Lower lobe of right lung (tissue), 2 donors: ENCODE results near the gene DPP7. TPM values are rescaled to one million over a fixed set of nuclear protein-coding genes. Genes with fewer than 3 reads are reported as not detected.
"Not testable (repeated sequence)": the region's sequence is repeated elsewhere in the genome, so short reads cannot be mapped to it uniquely, and the experiment has no call there.

Experiments
- ATAC-seq, 2 donors: fragments of 200-7000 bp; cut with Tn5 transposase; one replicate each; pipeline ENCODE4 v1.9.1; 2020 to 2022; ENCODE audit warnings: mild to moderate bottlenecking in 2 of 2, moderate library complexity in 2 of 2
- DNase-seq: peaks from one replicate; pipeline ENCODE4 v3.0.0-alpha.2; 2020
- H3K27ac ChIP-seq: fragments of 200-600 bp; one replicate; pipeline ENCODE4 v1.8.0; 2022
- H3K27me3 ChIP-seq: fragments of 200-600 bp; one replicate; pipeline ENCODE4 v1.8.0; 2022; ENCODE audit warnings: low read depth
- H3K36me3 ChIP-seq: fragments of 200-600 bp; one replicate; pipeline ENCODE4 v1.8.0; 2022; ENCODE audit warnings: mild to moderate bottlenecking
- H3K4me1 ChIP-seq: fragments of 200-600 bp; one replicate; pipeline ENCODE4 v1.8.0; 2022
- H3K4me3 ChIP-seq: fragments of 200-600 bp; one replicate; pipeline ENCODE4 v1.8.0; 2022; ENCODE audit warnings: mild to moderate bottlenecking
- H3K9me3 ChIP-seq: fragments of 200-600 bp; one replicate; pipeline ENCODE4 v1.8.0; 2022
- intact Hi-C: fragments of 100-400 bp; cut with DNase I; formaldehyde crosslinking; loops from one replicate; pipeline ENCODE4 v1.11.0; 2022
- total RNA-seq: library from RNA; stranded (reverse); fragmentation: NEBNext Ultra II Directional; extraction: Animal tissue kit (Norgen Biotek cat#: 25700); gene quantifications from one replicate; pipeline ENCODE4 v1.2.1, GENCODE V29; 2021
- TF ChIP-seq, protein P1 (sequence below): fragments of 200-600 bp; IDR thresholded peaks from one replicate; pipeline ENCODE4 v1.8.0; 2022; ENCODE audit warnings: antibody characterized with exemption, mild to moderate bottlenecking
- donor health status: DM: no; HTN: yes; CAD: no; lungs with severe emphysema.

DPP7 gene
- total RNA-seq, 1 donor from 2014 or later: 190 TPM

DNA sequence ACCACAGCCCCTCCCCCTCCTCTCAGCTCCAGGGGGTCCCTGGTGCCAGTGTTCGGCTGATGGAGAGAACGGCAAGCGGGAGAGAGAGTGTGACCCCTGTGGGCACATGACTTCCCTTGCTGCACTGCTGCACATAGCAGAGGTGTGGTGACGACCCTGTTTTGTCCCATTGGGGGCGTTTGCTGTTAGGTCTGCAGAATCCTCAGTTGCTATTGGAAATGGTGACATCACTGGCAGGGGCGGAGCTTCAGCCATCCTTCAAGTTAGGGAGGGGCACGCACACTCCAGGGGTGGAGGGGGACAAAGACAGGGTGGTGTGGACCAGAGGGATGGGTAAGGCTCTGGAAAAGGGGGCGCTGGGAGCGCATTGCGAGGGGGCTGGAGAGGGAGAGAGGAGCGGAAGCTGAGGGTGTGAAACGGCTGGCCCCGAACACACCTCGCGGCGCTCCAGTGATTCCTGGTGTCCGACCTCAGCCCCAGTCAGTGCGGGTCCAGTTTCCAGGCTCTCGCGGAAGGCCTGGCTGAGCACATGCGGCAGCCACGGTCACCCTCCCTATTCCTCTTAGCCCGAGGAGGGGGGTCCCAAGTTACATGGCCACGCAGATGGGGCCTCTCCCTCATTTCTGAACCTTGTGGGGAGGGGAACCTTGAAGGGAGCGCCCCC lies 23.7 kb upstream of the DPP7 start:
- no peaks in the 10 kb centered on the region for H3K9me3 ChIP-seq
- TF ChIP-seq, protein P1, sequence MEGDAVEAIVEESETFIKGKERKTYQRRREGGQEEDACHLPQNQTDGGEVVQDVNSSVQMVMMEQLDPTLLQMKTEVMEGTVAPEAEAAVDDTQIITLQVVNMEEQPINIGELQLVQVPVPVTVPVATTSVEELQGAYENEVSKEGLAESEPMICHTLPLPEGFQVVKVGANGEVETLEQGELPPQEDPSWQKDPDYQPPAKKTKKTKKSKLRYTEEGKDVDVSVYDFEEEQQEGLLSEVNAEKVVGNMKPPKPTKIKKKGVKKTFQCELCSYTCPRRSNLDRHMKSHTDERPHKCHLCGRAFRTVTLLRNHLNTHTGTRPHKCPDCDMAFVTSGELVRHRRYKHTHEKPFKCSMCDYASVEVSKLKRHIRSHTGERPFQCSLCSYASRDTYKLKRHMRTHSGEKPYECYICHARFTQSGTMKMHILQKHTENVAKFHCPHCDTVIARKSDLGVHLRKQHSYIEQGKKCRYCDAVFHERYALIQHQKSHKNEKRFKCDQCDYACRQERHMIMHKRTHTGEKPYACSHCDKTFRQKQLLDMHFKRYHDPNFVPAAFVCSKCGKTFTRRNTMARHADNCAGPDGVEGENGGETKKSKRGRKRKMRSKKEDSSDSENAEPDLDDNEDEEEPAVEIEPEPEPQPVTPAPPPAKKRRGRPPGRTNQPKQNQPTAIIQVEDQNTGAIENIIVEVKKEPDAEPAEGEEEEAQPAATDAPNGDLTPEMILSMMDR: no peak
- H3K27me3 ChIP-seq: peaks cover 91% of the 10 kb centered on the region
- no peak for ATAC-seq
- H3K4me3 ChIP-seq: no peak overlapping the region
- H3K4me1 ChIP-seq: peaks cover 6% of the 10 kb centered on the region
- no peak for DNase-seq
- intact Hi-C loops: no loop called here
- no peaks in the 10 kb centered on the region for H3K36me3 ChIP-seq
- H3K27ac ChIP-seq: no peak overlapping the region

- intact Hi-C loops: no loop called here
- DNase-seq (no peak), ATAC-seq (no peak)
Observed at GRCh38 chr9:137136881-137137607, 22.5 kb upstream of the DPP7 start.

GRCh38 chr9:137136261-137136880 lies 21.8 kb upstream of the DPP7 start:
- TF ChIP-seq, protein P1: no peak
- H3K27me3 ChIP-seq: peaks cover 82% of the 10 kb centered on the region
- no peak overlapping the region for H3K27ac ChIP-seq
- peak in 1 of 2 donors; percentile 18 for ATAC-seq
- H3K36me3 ChIP-seq: no peaks in the 10 kb centered on the region
- H3K4me1 ChIP-seq: peaks cover 6% of the 10 kb centered on the region
- intact Hi-C loops: no loop called here
- H3K9me3 ChIP-seq: no peaks in the 10 kb centered on the region
- no peak overlapping the region for H3K4me3 ChIP-seq
- DNase-seq: no peak

More at GRCh38 chr9:137136881-137137607, 22.5 kb upstream of the DPP7 start:
- H3K36me3 ChIP-seq: no peaks in the 10 kb centered on the region
- no peak overlapping the region for H3K27ac ChIP-seq
- H3K27me3 ChIP-seq: peaks cover 89% of the 10 kb centered on the region
- TF ChIP-seq, protein P1: no peak
- no peaks in the 10 kb centered on the region for H3K9me3 ChIP-seq
- H3K4me1 ChIP-seq: peaks cover 6% of the 10 kb centered on the region
- no peak overlapping the region for H3K4me3 ChIP-seq

DNA sequence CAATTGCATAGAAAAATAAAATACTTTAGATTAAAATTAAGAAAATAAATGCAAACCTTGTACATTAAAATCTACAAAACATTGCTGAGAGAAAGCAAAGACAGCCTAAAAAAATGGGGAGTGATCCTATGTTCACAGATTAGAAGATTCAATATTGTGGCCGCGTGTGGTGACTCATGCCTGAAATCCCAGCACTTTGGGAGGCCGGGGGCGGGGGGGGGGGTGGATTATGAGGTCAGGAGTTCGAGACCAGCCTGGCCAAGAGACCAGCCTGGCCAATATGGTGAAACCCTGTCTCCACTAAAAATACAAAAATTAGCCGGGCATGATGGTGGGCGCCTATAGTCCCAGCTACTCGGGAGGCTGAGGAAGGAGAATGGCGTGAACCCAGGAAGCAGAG lies 20.6 kb upstream of the DPP7 start:
- intact Hi-C loops, H3K27ac ChIP-seq, H3K9me3 ChIP-seq, H3K4me1 ChIP-seq, DNase-seq, H3K4me3 ChIP-seq, ATAC-seq, H3K36me3 ChIP-seq: not testable (repeated sequence)
- peaks cover 75% of the 10 kb centered on the region for H3K27me3 ChIP-seq

DNA sequence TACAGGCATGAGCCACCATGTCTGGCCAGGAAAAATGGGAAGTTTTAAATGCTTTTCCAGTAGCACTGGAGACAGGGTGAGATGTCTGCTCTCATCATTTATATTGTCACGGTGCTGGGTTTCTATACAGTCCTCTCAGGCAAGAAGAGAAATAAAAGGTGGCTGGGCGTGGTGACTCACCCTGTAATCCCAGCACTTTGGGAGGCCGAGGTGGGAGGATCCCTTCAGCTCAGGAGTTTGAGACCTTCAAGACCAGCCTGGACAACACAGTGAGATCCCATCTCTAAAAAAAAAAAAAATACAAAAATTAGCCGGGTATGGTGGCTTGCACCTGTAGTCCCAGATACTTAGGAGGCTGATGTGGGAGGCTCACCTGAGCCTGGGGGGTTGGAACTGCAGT lies 19.7 kb upstream of the DPP7 start:
- Histone ChIP-seq H3K36me3 (no peaks in the 10 kb centered on the region), H3K27me3 (peaks cover 65% of the 10 kb centered on the region), H3K27ac (no peak overlapping the region), H3K4me1 (peaks cover 6% of the 10 kb centered on the region), H3K4me3 (no peak overlapping the region), H3K9me3 (no peaks in the 10 kb centered on the region)
- intact Hi-C loops: no loop called here
- DNase-seq (no peak), ATAC-seq (no peak)
- TF ChIP-seq, protein P1: no peak
